NB4 (cell line): ENCODE data around the gene TENM4.

Experiments used
- CTCF ChIP-seq: IDR thresholded peaks from one replicate; pipeline ENCODE4 v1.5.1; 2012; ENCODE audit warnings: low read depth, low read length
- MAX ChIP-seq: IDR thresholded peaks from 2 replicates; pipeline ENCODE4 v1.6.1; 2011; ENCODE audit warnings: low read depth, low read length
- MYC ChIP-seq: IDR thresholded peaks from 2 replicates; pipeline ENCODE4 v1.6.1; 2011; ENCODE audit warnings: low read depth, low read length
- POLR2A ChIP-seq: IDR thresholded peaks from 2 replicates; pipeline ENCODE4 v1.6.1; 2011; ENCODE audit warnings: mild to moderate bottlenecking; ENCODE audit not compliant: insufficient read length; ENCODE audit errors: extremely low read depth

GRCh38 chr11:78603792-78604191 lies 837.0 kb downstream of the TENM4 start:
- no peak for TF ChIP-seq POLR2A
- TF ChIP-seq CTCF: no peak
- no peak for TF ChIP-seq MAX
- no peak for TF ChIP-seq MYC
